ENCODE measurements around the gene OR2G2. TPM values are rescaled to one million over a fixed set of nuclear protein-coding genes. Genes with fewer than 3 reads are reported as not detected.

OR2G2 gene
- total RNA-seq, 4 donors from 2014 or later: not detected

DNA sequence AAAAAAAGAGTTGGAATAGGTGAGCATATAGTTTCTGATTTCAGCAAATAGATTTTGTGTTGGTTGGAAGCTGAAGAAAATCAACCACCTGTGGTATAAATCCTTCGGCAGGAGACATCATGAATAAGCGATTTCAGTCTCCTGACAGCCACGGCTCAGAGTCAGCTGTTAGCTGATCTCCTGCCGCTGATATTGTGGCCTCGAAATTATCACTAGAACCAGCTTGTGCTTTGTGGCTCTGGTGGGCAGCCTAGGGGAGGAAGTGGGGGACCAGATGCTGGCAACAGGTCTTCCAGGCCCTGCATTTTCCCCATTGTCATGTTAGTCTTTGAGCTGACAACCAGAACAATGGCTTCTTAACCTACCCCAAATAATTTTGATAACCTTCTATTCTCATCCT lies 40.1 kb upstream of the OR2G2 start:
- H3K27ac ChIP-seq: no peak overlapping the region
- intact Hi-C loops (cut with DNase I; ENCODE audit: low total_unique reads): no loop called here

DNA sequence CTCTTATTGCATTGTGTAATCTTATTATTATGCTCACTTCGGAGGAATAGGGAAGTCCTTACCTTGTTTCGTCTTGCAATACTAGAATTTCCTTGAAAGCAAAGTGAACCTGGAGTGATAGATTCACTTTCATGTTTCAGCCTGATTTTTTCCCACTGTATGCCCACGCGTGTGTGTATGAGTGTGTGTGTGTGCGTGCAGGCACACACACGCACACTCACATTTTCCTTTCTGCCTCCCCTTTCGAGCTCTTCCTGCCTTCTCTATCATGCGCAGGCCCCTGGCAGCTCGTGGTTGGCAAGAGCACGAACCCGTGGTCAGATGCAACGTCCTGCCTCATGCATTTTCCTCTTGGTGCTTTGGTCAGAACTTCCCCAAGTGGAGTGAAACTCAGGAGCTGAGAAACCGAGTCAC lies 39.4 kb upstream of the OR2G2 start, which contains the start of gene GCSAML:
Gene GCSAML, plus strand, starts transcription at position 366 of the 414 bp plus-strand sequence. CDS start 58 bp downstream, outside the sequence.
- TF ChIP-seq, protein P1, sequence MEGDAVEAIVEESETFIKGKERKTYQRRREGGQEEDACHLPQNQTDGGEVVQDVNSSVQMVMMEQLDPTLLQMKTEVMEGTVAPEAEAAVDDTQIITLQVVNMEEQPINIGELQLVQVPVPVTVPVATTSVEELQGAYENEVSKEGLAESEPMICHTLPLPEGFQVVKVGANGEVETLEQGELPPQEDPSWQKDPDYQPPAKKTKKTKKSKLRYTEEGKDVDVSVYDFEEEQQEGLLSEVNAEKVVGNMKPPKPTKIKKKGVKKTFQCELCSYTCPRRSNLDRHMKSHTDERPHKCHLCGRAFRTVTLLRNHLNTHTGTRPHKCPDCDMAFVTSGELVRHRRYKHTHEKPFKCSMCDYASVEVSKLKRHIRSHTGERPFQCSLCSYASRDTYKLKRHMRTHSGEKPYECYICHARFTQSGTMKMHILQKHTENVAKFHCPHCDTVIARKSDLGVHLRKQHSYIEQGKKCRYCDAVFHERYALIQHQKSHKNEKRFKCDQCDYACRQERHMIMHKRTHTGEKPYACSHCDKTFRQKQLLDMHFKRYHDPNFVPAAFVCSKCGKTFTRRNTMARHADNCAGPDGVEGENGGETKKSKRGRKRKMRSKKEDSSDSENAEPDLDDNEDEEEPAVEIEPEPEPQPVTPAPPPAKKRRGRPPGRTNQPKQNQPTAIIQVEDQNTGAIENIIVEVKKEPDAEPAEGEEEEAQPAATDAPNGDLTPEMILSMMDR (IDR thresholded peaks at IDR 0.05): no peak
- TF ChIP-seq POLR2A (IDR thresholded peaks at IDR 0.05): no peak
- Histone ChIP-seq H3K36me3 (no peaks in the 10 kb centered on the region), H3K4me3 (no peak within 1 kb of the TSS), H3K27ac (no peak within 1 kb of the TSS), H3K9me3 (no peaks in the 10 kb centered on the region), H3K4me1 (no peaks in the 10 kb centered on the region), H3K27me3 (no peaks in the 10 kb centered on the region)
- DNase-seq: no peak
- intact Hi-C loops (cut with DNase I; ENCODE audit: low total_unique reads): no loop called here

More for the DNA sequence above, 40.1 kb upstream of the OR2G2 start:
- Histone ChIP-seq H3K27me3 (no peaks in the 10 kb centered on the region), H3K4me1 (no peaks in the 10 kb centered on the region), H3K4me3 (no peak overlapping the region), H3K36me3 (no peaks in the 10 kb centered on the region), H3K9me3 (no peaks in the 10 kb centered on the region)
- no peak for DNase-seq
- TF ChIP-seq, protein P1 (IDR thresholded peaks at IDR 0.05): no peak
- no peak for TF ChIP-seq POLR2A (IDR thresholded peaks at IDR 0.05)

DNA sequence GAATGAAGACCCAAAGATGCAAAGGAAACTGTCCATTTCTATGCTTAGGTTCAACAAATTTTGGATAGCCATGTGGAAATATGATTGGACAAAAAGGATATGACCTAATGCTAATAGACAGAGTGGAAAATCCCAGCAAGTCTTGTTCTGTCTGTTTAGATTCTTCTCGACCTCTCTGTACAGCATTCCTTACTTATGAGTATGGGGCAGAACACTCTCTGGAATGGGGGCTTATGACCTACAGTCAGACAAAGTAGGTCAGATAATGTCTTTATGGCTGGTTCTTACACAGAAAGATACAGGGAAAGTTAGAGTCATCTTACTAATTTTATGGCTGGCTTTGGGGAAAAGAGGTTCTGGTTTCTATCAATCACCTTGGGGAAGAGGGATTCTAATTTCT lies 36.4 kb upstream of the OR2G2 start:
- no peak for DNase-seq
- TF ChIP-seq POLR2A (IDR thresholded peaks at IDR 0.05): no peak
- TF ChIP-seq, protein P1 (IDR thresholded peaks at IDR 0.05): no peak
- Histone ChIP-seq H3K27ac (no peak overlapping the region), H3K9me3 (no peaks in the 10 kb centered on the region), H3K4me1 (no peaks in the 10 kb centered on the region), H3K36me3 (no peaks in the 10 kb centered on the region), H3K4me3 (no peak overlapping the region), H3K27me3 (no peaks in the 10 kb centered on the region)
- intact Hi-C loops (cut with DNase I; ENCODE audit: low total_unique reads): no loop called here

DNA sequence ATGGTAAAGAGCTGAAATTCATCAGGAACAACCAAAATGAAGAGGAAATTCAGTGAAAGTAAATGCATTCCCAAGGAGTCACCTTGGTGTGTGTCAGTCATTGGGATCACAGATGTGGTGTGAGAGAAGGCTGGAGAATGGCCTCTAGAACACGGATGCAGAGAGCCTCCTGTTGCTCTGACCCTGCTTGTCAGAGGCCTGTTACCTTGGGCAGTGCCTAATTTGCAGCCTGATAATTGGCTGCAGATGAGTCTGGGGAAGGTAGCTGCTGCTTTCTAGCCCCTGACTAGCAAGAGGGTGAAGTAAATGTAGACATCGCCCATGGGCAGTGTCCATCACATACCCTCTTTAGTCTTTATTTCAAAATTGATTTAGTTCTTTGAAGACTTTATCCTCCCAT lies 35.9 kb upstream of the OR2G2 start:
- intact Hi-C loops (cut with DNase I; ENCODE audit: low total_unique reads): no loop called here
- H3K27ac ChIP-seq: no peak overlapping the region

DNA sequence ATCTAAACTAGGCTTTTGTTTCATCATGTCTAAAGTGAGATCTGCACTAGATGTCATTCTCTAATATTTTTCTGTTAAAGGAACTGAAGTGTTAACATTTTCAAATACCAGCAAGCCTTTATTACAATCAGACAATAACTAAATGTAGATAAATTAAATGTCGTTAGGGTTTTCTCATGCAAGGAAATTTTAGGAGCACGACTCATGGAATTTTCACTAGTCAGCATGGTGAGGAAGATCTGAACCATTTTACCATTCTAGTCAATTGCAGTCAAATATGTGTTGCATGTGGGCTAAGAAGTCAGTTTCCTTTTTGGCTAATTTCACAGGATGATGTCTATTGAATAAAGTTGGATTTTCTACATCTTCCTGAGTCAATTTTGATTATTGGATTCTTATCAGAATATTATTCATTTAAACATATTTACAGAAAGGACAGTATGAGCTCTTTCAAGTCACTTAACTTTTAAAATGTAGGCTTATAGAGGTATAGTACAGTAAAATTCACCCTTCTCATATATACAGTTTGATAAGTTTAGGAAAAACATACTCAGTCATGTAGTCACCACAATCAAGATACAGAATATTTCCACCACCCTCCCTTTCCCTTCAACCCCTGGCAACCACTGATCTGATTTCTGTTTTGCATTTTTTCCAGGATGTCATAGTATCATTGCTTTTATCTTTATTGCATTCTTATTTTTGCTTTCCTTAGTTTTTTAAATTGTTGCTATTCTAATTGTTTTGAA lies 30.1 kb upstream of the OR2G2 start:
- intact Hi-C loops (cut with DNase I; ENCODE audit: low total_unique reads): no loop called here
- H3K36me3 ChIP-seq: no peaks in the 10 kb centered on the region
- H3K27ac ChIP-seq: no peak overlapping the region
- H3K4me1 ChIP-seq: no peaks in the 10 kb centered on the region
- H3K27me3 ChIP-seq: no peaks in the 10 kb centered on the region
- no peak overlapping the region for H3K4me3 ChIP-seq
- no peak for DNase-seq
- TF ChIP-seq POLR2A (IDR thresholded peaks at IDR 0.05): no peak
- TF ChIP-seq, protein P1 (IDR thresholded peaks at IDR 0.05): no peak
- no peaks in the 10 kb centered on the region for H3K9me3 ChIP-seq

More for the DNA sequence above, 35.9 kb upstream of the OR2G2 start:
- no peak for TF ChIP-seq POLR2A (IDR thresholded peaks at IDR 0.05)
- Histone ChIP-seq H3K9me3 (no peaks in the 10 kb centered on the region), H3K27me3 (no peaks in the 10 kb centered on the region), H3K4me1 (no peaks in the 10 kb centered on the region), H3K36me3 (no peaks in the 10 kb centered on the region), H3K4me3 (no peak overlapping the region)
- DNase-seq: no peak
